NCI-H460 (cell line): ENCODE measurements around the gene COX4I2. TPM values are rescaled to one million over a fixed set of nuclear protein-coding genes. Genes with fewer than 3 reads are reported as not detected.

Source experiments
- DNase-seq: peaks from one replicate; pipeline ENCODE4 v3.0.0-alpha.2; 2016; ENCODE audit warnings: low read depth; ENCODE audit errors: extremely low read depth
- small RNA-seq, 2 experiments: library from RNA; depleted of rRNA; stranded (forward); fragments of <200 nt; gene quantifications; one replicate each; pipeline ENCODE3, GENCODE V24; 2014
- total RNA-seq: library from RNA; depleted of rRNA; stranded (reverse); fragments of >200 nt; shearing (Covaris generic); gene quantifications from 2 replicates; pipeline ENCODE4 v1.2.3, GENCODE V29; 2014; rRNA removed

COX4I2 gene
- total RNA-seq, 1 experiment from 2014 or later = not detected

GRCh38 chr20:31690124-31690666 is 52.5 kb downstream of the COX4I2 start:
- no peak for DNase-seq

DNA sequence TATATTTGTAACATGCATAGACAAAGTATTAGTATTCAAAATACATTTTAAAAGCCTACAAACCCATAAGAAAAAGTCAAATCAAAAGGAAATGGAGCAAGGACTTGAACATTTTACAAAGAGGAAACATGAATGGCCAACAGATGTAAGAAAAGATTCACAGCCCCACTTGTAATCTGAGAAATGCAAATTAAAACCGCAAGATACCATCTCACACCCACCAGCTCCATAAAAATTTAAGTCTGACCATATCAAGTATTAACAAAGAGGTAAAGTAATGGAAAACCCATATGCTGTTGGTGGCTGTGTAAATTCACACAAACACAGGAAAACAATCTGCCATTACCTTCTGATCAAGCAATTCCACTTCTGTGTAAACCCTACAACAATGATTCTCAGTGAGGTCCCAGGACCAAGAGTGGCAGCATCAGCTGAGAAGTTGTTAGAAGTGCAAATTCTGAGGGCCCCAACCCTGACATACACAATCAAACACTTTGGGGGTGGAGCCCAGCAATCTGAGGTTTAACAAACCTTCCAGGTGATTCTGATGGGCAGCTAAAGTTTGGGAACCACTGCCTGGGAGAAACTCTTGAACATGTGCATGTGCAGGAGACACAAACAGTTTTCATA is 54.0 kb downstream of the COX4I2 start:
- no peak for DNase-seq

GRCh38 chr20:31693402-31693801 is 55.7 kb downstream of the COX4I2 start:
- DNase-seq = no peak

GRCh38 chr20:31693987-31694661 is 56.4 kb downstream of the COX4I2 start:
- no peak for DNase-seq

Small RNAs within 50 kb of the gene (small RNA-seq; reads per million reads assigned to genes)
- gene MIR3193 = 0 to 0.06 reads per million in 2 experiments

Other genes with a start within 250 kb of the COX4I2 start
- gene DEFB119, start 247.3 kb upstream of the COX4I2 start, total RNA-seq = not detected in 2 replicates
- gene DEFB121, start 231.7 kb upstream of the COX4I2 start, total RNA-seq = not detected in 2 replicates
- gene DEFB123, start 197.3 kb upstream of the COX4I2 start, total RNA-seq = not detected in 2 replicates
- gene DEFB124, start 162.8 kb upstream of the COX4I2 start, total RNA-seq = not detected in 2 replicates
- not detected in 2 replicates for gene REM1, start 162.6 kb upstream of the COX4I2 start, total RNA-seq
- gene HM13, start 123.5 kb upstream of the COX4I2 start, total RNA-seq = 85.3 and 97.3 TPM in 2 replicates
- gene ID1, start 32.6 kb upstream of the COX4I2 start, total RNA-seq = 125 and 149 TPM in 2 replicates
- gene BCL2L1, start 85.0 kb downstream of the COX4I2 start, total RNA-seq = 90.6 and 96.1 TPM in 2 replicates
- 105 and 106 TPM in 2 replicates for gene TPX2, start 101.4 kb downstream of the COX4I2 start, total RNA-seq
- 0.10 TPM in 1 of 2 replicates, not detected in the other for gene MYLK2, start 181.4 kb downstream of the COX4I2 start, total RNA-seq
- not detected in 2 replicates for gene FOXS1, start 207.7 kb downstream of the COX4I2 start, total RNA-seq
- not detected in 2 replicates for gene DUSP15, start 232.6 kb downstream of the COX4I2 start, total RNA-seq
- gene TTLL9, start 232.7 kb downstream of the COX4I2 start, total RNA-seq = not detected in 2 replicates